ENCODE measurements around the gene PALM. TPM values are rescaled to one million over a fixed set of nuclear protein-coding genes. Genes with fewer than 3 reads are reported as not detected.
"Not testable (repeated sequence)": the region's sequence is repeated elsewhere in the genome, so short reads cannot be mapped to it uniquely, and the experiment has no call there.

Gene PALM, protein sequence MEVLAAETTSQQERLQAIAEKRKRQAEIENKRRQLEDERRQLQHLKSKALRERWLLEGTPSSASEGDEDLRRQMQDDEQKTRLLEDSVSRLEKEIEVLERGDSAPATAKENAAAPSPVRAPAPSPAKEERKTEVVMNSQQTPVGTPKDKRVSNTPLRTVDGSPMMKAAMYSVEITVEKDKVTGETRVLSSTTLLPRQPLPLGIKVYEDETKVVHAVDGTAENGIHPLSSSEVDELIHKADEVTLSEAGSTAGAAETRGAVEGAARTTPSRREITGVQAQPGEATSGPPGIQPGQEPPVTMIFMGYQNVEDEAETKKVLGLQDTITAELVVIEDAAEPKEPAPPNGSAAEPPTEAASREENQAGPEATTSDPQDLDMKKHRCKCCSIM
- not detected for total RNA-seq

DNA sequence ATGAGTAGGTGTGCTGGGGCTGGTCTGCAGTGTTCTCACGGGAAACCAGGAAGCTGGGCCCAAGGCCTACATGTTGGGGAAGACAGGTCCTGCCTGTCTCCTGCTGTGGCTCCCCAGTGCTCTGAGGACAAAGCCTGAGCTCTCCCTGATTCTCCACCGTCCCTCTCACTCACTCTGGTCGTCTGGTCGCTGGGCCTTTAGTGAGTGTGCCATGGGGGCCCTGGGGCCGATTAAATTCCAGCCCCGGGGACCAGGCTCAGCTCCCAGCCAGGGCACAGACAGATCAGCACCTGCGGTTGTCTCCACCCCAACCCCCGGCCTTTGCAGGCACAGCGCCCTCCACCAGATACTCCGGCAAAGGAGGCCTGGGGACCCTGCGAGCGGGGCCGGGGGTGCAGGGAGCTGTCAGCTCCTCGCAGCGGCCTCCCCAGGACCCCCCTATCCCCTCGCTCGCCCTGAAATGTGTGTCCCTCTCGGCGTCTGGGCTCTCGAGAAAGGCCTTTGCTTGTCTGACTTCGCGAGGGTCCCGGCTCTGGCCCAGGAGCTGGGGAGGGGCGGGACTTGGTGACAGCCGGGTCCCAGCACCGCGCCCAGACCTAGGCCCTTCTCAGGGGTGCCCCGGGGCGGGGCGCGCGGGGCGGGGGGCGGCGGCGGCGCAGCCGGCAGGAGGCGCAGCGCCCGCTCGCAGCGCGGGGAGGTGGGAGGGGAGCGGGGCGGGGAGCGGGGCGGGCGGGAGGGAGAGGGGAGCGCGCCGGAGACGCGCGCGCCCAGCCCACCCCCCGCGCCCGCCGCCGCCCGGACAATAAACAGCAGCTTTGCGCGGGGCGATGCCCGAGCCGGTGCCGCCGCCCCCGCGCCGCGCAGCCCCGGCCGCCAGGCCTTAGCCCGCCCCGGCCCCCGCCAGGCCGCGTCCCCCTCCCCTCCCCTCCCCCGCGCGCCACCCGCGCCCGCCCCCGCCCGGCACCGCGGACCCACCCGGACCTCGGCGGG lies at the start of gene PALM:
Gene PALM, plus strand, starts transcription at position 782 of the 990 bp plus-strand sequence. CDS start 212 bp downstream, outside the sequence.
- Mint-ChIP-seq H3K27me3 (peaks cover 58% of the 10 kb centered on the region), H3K36me3 (no peaks in the 10 kb centered on the region), H3K27ac (no peak within 1 kb of the TSS), H3K9me3 (no peaks in the 10 kb centered on the region), H3K4me1 (no peaks in the 10 kb centered on the region), H3K4me3 (no peak within 1 kb of the TSS)
- DNase-seq, result no peak

DNA sequence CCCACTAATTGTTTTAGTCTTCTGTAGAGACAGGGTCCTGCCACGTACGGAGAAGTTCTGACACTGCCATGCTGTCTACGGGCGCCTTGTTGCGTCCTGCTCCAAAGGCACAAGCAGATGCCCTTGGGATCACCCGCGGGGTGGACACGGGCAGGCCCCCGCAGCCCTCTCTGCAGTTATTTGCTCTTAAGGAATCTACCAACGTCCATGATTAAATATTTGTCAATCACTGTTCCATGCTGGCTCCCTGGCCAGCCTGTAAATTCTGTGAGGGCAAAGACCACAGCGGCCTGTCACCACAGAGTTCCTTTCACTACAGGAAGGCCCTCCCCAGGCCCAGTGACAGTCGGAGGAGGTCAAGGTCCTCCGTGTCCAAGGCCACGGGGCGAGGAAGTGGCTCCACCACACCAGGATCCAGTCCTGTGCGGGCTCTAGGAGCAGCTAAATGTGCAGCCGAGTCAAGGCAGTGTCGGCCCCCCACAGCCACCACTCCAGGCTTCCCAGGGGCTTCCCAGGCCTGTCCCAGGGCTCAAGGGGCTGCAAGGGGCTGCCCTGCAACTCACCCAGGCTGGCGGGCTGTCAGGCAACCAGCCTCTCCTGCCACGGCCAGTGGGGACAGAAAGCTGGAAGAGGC lies 47.8 kb upstream of the PALM start:
- DNase-seq, result no peak
- peak overlapping the region; percentile 99 for H3K4me3 Mint-ChIP-seq
- H3K4me1 Mint-ChIP-seq, result peaks cover 22% of the 10 kb centered on the region
- H3K36me3 Mint-ChIP-seq, result peaks cover 24% of the 10 kb centered on the region
- no peaks in the 10 kb centered on the region for H3K9me3 Mint-ChIP-seq
- peak overlapping the region; percentile 97 for H3K27ac Mint-ChIP-seq
- H3K27me3 Mint-ChIP-seq, result no peaks in the 10 kb centered on the region

DNA sequence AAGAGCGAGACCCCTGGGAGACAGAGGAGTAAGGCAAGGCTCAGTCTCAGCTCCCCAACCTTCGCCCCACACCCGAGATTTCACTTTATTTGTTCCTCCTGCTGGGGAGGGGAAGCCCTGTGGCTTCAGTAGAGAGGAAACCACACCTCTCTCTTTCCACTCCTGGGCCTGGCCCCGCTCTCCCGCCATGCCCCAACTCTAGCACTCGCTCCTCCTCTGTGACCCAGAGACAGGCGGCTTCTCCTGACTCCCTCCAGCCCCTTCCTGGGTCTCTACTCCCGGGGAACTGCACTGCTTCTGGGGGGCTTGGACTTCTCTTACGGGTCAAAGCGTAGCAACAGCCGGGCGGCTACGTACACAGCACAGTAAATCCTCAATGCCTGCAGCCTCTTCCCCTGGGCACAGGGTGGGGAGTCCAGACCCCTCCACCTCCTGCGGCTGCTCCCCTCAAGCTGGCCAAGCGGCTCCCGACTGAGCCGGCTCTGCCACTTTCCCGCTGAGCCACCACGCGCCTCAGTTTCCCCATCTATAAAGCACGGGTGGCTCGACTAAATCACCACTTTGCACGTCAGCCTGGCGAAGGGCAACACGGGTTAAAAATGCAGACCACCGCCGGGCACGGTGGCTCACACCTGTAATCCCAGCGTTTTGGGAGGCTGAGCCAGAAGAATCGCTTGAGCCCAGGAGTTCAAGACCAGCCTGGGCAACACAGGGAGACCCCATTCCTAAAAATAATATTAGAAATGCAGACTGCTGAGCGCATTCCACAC lies 47.1 kb upstream of the PALM start:
- Mint-ChIP-seq H3K27me3 (no peaks in the 10 kb centered on the region), H3K4me1 (peaks cover 19% of the 10 kb centered on the region), H3K36me3 (peaks cover 24% of the 10 kb centered on the region), H3K4me3 (peak overlapping the region; percentile 99), H3K27ac (peak overlapping the region; percentile 97), H3K9me3 (no peaks in the 10 kb centered on the region)
- DNase-seq, result peak; percentile 77

- H3K36me3 Mint-ChIP-seq, result peaks cover 24% of the 10 kb centered on the region
- H3K4me1 Mint-ChIP-seq, result peaks cover 19% of the 10 kb centered on the region
- H3K27ac Mint-ChIP-seq, result peak overlapping the region; percentile 97
- H3K4me3 Mint-ChIP-seq, result peak overlapping the region; percentile 99
- H3K9me3 Mint-ChIP-seq, result no peaks in the 10 kb centered on the region
- no peaks in the 10 kb centered on the region for H3K27me3 Mint-ChIP-seq
- DNase-seq, result peak; percentile 80
Observed at GRCh38 chr19:662207-662961, 46.4 kb upstream of the PALM start.

DNA sequence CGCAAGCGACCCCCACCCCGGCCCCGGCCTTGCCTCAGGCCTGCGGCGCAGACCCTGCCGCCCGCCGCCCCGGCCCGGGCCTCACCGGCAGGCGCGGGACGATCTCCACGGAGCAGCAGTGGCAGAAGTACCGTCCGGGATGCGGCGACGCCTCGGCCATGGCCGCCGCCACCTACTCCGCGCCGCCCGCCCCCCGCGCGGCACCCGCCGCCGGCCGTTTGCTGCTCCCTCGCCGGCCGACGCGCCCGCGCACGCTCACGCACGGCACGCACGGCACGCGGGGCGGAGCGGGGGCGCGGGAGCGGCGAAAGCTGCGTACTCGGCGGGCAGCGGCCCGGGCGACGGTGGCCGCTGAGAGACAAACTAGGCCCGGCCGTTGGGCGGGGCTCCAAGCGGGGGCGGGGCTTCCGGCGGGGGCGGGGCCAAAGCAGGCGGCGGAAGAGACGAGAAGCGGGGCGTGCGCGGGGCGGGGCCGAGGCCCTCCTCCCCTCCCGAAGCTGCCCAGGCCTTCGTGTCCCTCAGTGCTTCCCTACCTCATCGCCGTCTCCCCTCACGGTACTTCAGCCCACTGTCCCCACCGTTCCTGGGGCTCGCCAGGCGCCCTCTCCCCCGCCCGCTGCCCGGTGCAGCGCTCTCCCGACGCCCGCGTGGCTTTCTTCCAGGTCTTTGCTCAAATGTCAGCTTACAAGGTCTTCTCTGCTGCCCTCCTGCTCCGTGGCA lies 45.6 kb upstream of the PALM start, which contains the start of gene RNF126:
Gene RNF126, minus strand, starts transcription at position 253 of the 720 bp plus-strand sequence. Its CDS starts 93 bp downstream, at position 160.
- peak; percentile 91 for DNase-seq
- no peaks in the 10 kb centered on the region for H3K9me3 Mint-ChIP-seq
- no peaks in the 10 kb centered on the region for H3K27me3 Mint-ChIP-seq
- peaks cover 24% of the 10 kb centered on the region for H3K36me3 Mint-ChIP-seq
- peak within 1 kb of the TSS; percentile 97 for H3K27ac Mint-ChIP-seq
- H3K4me1 Mint-ChIP-seq, result peaks cover 19% of the 10 kb centered on the region
- peak within 1 kb of the TSS; percentile 99 for H3K4me3 Mint-ChIP-seq

- Mint-ChIP-seq H3K27ac (peak overlapping the region; percentile 77), H3K9me3 (no peaks in the 10 kb centered on the region), H3K4me3 (peak overlapping the region; percentile 72), H3K27me3 (peaks cover 5% of the 10 kb centered on the region), H3K4me1 (peaks cover 19% of the 10 kb centered on the region), H3K36me3 (peaks cover 24% of the 10 kb centered on the region)
- no peak for DNase-seq
Observed at GRCh38 chr19:663682-664117, 45.0 kb upstream of the PALM start.

GRCh38 chr19:664913-665443 lies 43.8 kb upstream of the PALM start:
- peaks cover 13% of the 10 kb centered on the region for H3K4me1 Mint-ChIP-seq
- DNase-seq, result peak; percentile 81
- H3K27ac Mint-ChIP-seq, result peak overlapping the region; percentile 58
- H3K27me3 Mint-ChIP-seq, result peaks cover 12% of the 10 kb centered on the region
- H3K36me3 Mint-ChIP-seq, result peaks cover 20% of the 10 kb centered on the region
- no peaks in the 10 kb centered on the region for H3K9me3 Mint-ChIP-seq
- H3K4me3 Mint-ChIP-seq, result peak overlapping the region; percentile 32

DNA sequence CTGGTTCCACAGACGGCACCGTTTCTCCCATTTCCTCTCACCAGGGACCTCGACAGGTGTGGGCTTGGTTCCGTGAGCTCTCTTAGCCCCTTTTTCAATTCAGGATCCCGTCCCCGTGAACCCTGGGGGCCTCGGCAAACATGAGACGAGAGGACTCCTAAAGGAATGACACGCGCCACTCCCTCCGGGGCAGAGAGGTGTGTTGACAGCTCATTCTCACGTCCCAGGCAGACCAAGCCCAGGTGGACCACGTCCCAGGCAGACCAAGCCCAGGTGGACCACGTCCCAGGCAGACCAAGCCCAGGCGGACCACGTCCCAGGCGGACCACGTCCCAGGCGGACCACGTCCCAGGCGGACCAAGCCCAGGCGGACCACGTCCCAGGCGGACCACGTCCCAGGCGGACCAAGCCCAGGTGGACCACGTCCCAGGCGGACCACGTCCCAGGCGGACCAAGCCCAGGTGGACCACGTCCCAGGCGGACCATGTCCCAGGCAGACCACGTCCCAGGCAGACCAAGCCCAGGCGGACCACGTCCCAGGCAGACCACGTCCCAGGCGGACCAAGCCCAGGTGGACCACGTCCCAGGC lies 41.7 kb upstream of the PALM start:
- peaks cover 19% of the 10 kb centered on the region for H3K27me3 Mint-ChIP-seq
- H3K36me3 Mint-ChIP-seq, DNase-seq, H3K9me3 Mint-ChIP-seq, H3K4me1 Mint-ChIP-seq, H3K4me3 Mint-ChIP-seq, H3K27ac Mint-ChIP-seq: not testable (repeated sequence)

DNA sequence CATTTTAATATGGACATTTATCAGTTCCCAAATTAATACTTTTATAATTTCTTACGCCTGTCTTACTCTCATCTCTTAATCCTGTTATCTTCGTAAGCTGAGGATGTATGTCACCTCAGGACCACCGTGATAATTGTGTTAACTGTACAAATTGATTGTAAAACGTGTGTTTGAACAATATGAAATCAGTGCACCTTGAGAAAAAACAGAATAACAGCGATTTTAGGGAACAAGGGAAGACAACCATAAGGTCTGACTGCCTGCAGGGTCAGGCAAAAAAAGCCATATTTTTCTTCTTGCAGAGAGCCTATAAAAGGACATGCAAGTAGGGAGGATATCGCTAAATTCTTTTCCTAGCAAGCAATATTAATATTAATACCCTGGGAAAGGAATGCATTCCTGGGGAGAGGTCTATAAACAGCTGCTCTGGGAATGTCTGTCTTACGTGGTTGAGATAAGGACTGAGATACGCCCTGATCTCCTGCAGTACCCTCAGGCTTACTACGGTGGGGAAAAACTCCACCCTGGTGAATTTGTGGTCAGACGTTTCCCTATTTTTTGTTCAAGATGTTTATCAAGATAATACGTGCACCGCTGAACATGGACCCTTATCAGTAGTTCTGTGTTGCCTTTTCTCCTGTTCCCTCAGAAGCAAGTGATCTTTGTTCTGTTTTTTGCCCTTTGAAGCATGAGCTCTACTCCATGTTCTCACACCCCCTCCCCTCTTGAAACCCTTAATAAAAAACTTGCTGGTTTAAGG lies 39.9 kb upstream of the PALM start:
- H3K36me3 Mint-ChIP-seq, H3K4me3 Mint-ChIP-seq, H3K27ac Mint-ChIP-seq, H3K4me1 Mint-ChIP-seq, DNase-seq, H3K9me3 Mint-ChIP-seq: not testable (repeated sequence)
- peaks cover 28% of the 10 kb centered on the region for H3K27me3 Mint-ChIP-seq

DNA sequence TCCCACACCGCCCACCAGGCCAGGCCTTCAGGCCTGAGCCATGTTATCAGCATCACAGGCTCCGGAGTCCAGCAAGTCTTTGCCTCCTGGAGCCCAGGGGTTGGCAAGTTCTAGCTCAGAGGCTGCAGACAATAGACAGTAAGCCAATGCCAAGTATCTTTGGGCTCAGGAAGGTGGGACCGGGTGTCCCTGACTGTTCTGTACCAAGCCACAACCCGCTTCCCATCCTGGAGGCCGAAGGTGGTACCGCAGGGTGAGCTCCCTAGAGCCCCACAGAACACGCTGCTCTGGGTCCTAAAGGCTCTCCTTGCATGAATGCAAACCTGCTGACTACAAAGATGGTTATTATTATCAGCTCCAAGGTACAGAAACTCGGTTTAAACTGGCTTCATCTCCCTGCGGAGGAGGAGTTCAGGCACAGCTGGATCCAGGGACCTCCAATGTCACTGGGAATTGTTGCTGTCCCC lies 38.1 kb upstream of the PALM start:
- peaks cover 5% of the 10 kb centered on the region for H3K4me1 Mint-ChIP-seq
- DNase-seq, result no peak
- H3K4me3 Mint-ChIP-seq, result no peak overlapping the region
- H3K27ac Mint-ChIP-seq, result no peak overlapping the region
- peaks cover 41% of the 10 kb centered on the region for H3K27me3 Mint-ChIP-seq
- no peaks in the 10 kb centered on the region for H3K36me3 Mint-ChIP-seq
- no peaks in the 10 kb centered on the region for H3K9me3 Mint-ChIP-seq

GRCh38 chr19:674282-675151 lies 34.2 kb upstream of the PALM start:
- H3K27ac Mint-ChIP-seq, result no peak overlapping the region
- no peak overlapping the region for H3K4me3 Mint-ChIP-seq
- H3K9me3 Mint-ChIP-seq, result no peaks in the 10 kb centered on the region
- H3K36me3 Mint-ChIP-seq, result no peaks in the 10 kb centered on the region
- H3K4me1 Mint-ChIP-seq, result peaks cover 3% of the 10 kb centered on the region
- peaks cover 45% of the 10 kb centered on the region for H3K27me3 Mint-ChIP-seq
- no peak for DNase-seq

All from activated naive CD8-positive, alpha-beta T cell treated with anti-CD3 and anti-CD28 coated beads for 36 hours (primary cell).